ENCODE results near the gene RHBG. TPM values are rescaled to one million over a fixed set of nuclear protein-coding genes. Genes with fewer than 3 reads are reported as not detected.

RHBG gene
- total and polyA plus RNA-seq, 2 of the 4 experiments (the other 2 are of a cell fraction) = not detected

- no peak overlapping the region for H3K4ac ChIP-seq (ENCODE audit: low read depth, low read length)
- no peaks in the 10 kb centered on the region for H3K9me1 ChIP-seq (ENCODE audit: insufficient read depth, low read length)
- H3K4me3 ChIP-seq (ENCODE audit: insufficient read depth, low read depth, low read length) = no peak overlapping the region
- H2AK5ac ChIP-seq (ENCODE audit: low read depth, low read length) = no peak overlapping the region
- no peaks in the 10 kb centered on the region for H3K36me3 ChIP-seq (ENCODE audit: control insufficient read depth, insufficient read depth, low read length)
- no peak overlapping the region for H2BK5ac ChIP-seq (ENCODE audit: low read depth, low read length, poor library complexity, severe bottlenecking)
- no peak overlapping the region for H3K18ac ChIP-seq (ENCODE audit: low read depth, low read length)
- in situ Hi-C loops (cut with MboI; ENCODE audit: low sequenced_read_pairs) (no loop called here), dilution Hi-C loops (cut with HindIII; ENCODE audit: low sequenced_read_pairs, unreplicated experiment) (no loop called here), intact Hi-C loops (cut with micrococcal nuclease) (no loop called here)
- DNase-seq (no peak), ATAC-seq (ENCODE audit: low read depth) (no peak)
- no peak overlapping the region for H2AFZ ChIP-seq (replicated peaks; ENCODE audit: low read length, poor library complexity)
- WGBS, 2 experiments (ENCODE audit: extremely low coverage in 2 of 2, insufficient read length in 1 of 2) = 49% methylated on average over 3 of the region's 25 CpGs; no CpG with 5 or more reads in 1 of the 2 experiments
- H3K9ac ChIP-seq (ENCODE audit: low read depth, low read length) = no peak overlapping the region
- BruUV-seq (replicated peaks) = no TSS peak
- no peaks in the 10 kb centered on the region for H3K4me1 ChIP-seq (ENCODE audit: control insufficient read depth, insufficient read depth, low read length)
- no peak overlapping the region for H3K27ac ChIP-seq (ENCODE audit: insufficient read depth, low read length)
- H4K8ac ChIP-seq (ENCODE audit: low read depth in 2 of 2, low read length in 2 of 2) = no peak overlapping the region
- H3K23ac ChIP-seq (ENCODE audit: low read depth, low read length) = no peak overlapping the region
- H2BK20ac ChIP-seq (ENCODE audit: low read depth, low read length) = no peak overlapping the region
- no peak overlapping the region for H4K5ac ChIP-seq (ENCODE audit: low read depth, low read length)
- H2BK120ac ChIP-seq (ENCODE audit: low read depth, low read length) = no peak overlapping the region
- no peak overlapping the region for H3K56ac ChIP-seq (ENCODE audit: extremely low read depth, insufficient read depth, low read length)
- TF ChIP-seq CEBPB (IDR thresholded peaks at IDR 0.05; ENCODE audit: low read depth, low read length) (no peak), ELK1 (IDR thresholded peaks at IDR 0.05; ENCODE audit: borderline replicate concordance, low read depth, low read length) (no peak), SMC3 (IDR thresholded peaks at IDR 0.05; ENCODE audit: low read depth, low read length) (no peak), POLR2A (IDR thresholded peaks at IDR 0.05; ENCODE audit: low read depth, low read length) (no peak), RCOR1 (IDR thresholded peaks at IDR 0.05; ENCODE audit: insufficient replicate concordance, low read length) (no peak), MXI1 (IDR thresholded peaks at IDR 0.05; ENCODE audit: borderline replicate concordance, low read depth, low read length) (no peak), RFX5 (IDR thresholded peaks at IDR 0.05; ENCODE audit: low read depth, low read length) (no peak), MAFK (IDR thresholded peaks at IDR 0.05; ENCODE audit: low read depth, low read length) (no peak), CHD1 (IDR thresholded peaks at IDR 0.05; ENCODE audit: low read depth, low read length) (no peak), NFE2L2 (IDR thresholded peaks at IDR 0.05; ENCODE audit: low read depth, low read length) (no peak), MAZ (IDR thresholded peaks at IDR 0.05; ENCODE audit: borderline replicate concordance, low read depth, low read length) (no peak), BHLHE40 (IDR thresholded peaks at IDR 0.05; ENCODE audit: low read depth, low read length) (no peak), USF2 (IDR thresholded peaks at IDR 0.05; ENCODE audit: low read depth, low read length) (no peak), RAD21 (IDR thresholded peaks at IDR 0.05; ENCODE audit: low read length) (no peak), FOS (IDR thresholded peaks at IDR 0.05; ENCODE audit: low read depth, low read length) (no peak), CTCF (conservative IDR thresholded peaks at IDR 0.05; ENCODE audit: low read depth, low read length) (no peak)
- H3K27me3 ChIP-seq (ENCODE audit: control insufficient read depth, insufficient read depth, low read length) = peaks cover 63% of the 10 kb centered on the region
- no peak overlapping the region for H4K91ac ChIP-seq (ENCODE audit: insufficient read depth, low read depth, low read length)
- H3K14ac ChIP-seq (replicated peaks; ENCODE audit: low read depth, low read length) = no peak overlapping the region
- no peaks in the 10 kb centered on the region for H4K20me1 ChIP-seq (ENCODE audit: insufficient read depth, low read length)
- no peak overlapping the region for H2AK9ac ChIP-seq (replicated peaks; ENCODE audit: low read depth, low read length, poor library complexity)
- CTCF ChIA-PET = no interaction called here
- H3K4me2 ChIP-seq (ENCODE audit: low read depth, low read length) = no peak overlapping the region
- no peaks in the 10 kb centered on the region for H3K9me3 ChIP-seq (ENCODE audit: control insufficient read depth, insufficient read depth, low read length)
- no peak overlapping the region for H2BK15ac ChIP-seq (ENCODE audit: low read depth, low read length)
- no peaks in the 10 kb centered on the region for H3K79me1 ChIP-seq (ENCODE audit: low read depth in 1 of 2, low read length in 2 of 2)
- POLR2A ChIA-PET (ENCODE audit: unreplicated experiment) = no interaction called here
These were observed 31.4 kb downstream of the RHBG start for GRCh38 chr1:156400191-156400935.

Measured in IMR-90 (cell line).